AG10803 (cell line): ENCODE results near the gene PCGF5.
"Not testable (repeated sequence)": the region's sequence is repeated elsewhere in the genome, so short reads cannot be mapped to it uniquely, and the experiment has no call there.

ENCODE experiments used
- DNase-seq: peaks from one replicate; pipeline ENCODE4 v3.0.0; 2010; ENCODE audit warnings: low read depth
- H3K4me3 ChIP-seq: 2 replicates; pipeline ENCODE4 v1.5.1; 2011; ENCODE audit warnings: mild to moderate bottlenecking, low read length, control low read depth
- TF ChIP-seq, protein P1 (sequence below): conservative IDR thresholded peaks from 2 replicates; pipeline ENCODE4 v1.5.1; 2011; ENCODE audit warnings: mild to moderate bottlenecking, low read length, control low read depth, inconsistent platforms

PCGF5 gene

DNA sequence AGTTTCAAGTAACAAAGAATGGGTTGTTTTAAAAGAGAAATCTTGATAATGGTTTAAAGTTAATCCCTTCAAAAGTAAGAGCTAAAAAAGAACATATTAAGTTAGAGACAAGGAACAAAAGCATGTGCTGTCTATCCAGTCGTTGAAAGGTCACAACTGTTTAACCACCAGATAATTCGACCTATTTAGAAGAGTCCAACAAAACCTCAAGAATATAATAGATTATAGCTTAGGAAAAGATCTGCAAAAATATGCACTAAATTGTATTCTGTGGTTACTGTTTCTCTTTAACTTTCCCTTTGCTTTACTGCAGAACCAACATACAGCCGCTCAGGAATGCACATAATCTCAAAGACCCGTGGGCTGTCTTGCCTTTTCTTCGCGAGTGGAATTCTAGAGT is 74.9 kb downstream of the PCGF5 start:
- TF ChIP-seq, protein P1, sequence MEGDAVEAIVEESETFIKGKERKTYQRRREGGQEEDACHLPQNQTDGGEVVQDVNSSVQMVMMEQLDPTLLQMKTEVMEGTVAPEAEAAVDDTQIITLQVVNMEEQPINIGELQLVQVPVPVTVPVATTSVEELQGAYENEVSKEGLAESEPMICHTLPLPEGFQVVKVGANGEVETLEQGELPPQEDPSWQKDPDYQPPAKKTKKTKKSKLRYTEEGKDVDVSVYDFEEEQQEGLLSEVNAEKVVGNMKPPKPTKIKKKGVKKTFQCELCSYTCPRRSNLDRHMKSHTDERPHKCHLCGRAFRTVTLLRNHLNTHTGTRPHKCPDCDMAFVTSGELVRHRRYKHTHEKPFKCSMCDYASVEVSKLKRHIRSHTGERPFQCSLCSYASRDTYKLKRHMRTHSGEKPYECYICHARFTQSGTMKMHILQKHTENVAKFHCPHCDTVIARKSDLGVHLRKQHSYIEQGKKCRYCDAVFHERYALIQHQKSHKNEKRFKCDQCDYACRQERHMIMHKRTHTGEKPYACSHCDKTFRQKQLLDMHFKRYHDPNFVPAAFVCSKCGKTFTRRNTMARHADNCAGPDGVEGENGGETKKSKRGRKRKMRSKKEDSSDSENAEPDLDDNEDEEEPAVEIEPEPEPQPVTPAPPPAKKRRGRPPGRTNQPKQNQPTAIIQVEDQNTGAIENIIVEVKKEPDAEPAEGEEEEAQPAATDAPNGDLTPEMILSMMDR, result no peak
- H3K4me3 ChIP-seq, result no peak overlapping the region
- DNase-seq, result no peak

DNA sequence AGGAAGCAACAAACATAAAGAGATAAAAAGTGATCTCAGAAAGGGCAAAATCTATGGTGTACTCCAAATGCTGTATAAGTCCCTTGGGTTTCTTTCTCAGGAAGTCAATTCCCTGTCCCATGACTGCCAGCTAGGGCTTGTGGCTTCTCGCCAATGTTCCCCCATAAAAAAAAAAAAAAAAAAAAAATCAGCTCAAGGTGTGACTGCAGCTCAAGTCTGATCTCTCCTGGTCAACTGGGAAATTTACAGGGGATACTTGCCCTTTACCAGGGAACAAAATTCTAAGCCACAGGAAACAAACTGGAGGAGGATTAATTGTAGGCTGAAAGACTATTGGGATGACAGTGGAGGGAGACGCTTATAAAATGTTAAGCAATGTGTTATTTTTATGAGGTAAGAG is 76.0 kb downstream of the PCGF5 start:
- H3K4me3 ChIP-seq, result no peak overlapping the region
- peak; percentile 16 for DNase-seq
- TF ChIP-seq, protein P1, result no peak; the same call in 1 of the 2 replicates

DNA sequence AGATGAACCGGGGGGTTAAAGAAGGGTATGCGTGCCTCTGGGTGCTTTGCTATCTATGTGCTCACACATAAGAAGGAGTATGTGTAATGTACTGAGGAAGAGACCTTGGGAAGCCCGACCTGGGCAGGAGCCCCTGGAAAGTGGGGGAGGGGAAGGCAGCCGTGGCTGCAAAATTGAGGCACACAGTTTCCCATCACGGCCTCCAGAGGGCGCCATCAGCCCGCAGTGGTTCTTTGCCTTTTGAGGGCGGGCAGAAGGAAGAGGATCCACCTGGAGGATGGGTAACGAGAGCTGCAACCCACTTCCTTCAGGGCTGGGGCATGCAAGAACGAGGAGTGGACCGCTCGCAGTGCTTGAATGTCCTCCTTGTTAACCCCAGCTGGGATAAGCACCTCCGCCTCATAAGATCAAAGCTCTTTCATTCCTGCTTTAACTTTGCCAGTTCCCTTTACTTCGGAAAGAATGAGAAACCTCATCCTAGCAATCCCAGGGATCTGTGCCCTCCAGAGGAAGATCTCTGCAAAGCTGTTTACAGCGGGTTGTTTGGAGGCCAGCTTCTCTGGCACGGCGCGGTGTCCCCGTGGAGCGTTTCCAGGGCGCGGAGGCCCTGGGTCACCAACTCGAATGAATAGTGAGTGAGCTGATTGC is 77.9 kb downstream of the PCGF5 start:
- TF ChIP-seq, protein P1, result peak; percentile 94
- peak overlapping the region; percentile 65 for H3K4me3 ChIP-seq
- peak; percentile 74 for DNase-seq

DNA sequence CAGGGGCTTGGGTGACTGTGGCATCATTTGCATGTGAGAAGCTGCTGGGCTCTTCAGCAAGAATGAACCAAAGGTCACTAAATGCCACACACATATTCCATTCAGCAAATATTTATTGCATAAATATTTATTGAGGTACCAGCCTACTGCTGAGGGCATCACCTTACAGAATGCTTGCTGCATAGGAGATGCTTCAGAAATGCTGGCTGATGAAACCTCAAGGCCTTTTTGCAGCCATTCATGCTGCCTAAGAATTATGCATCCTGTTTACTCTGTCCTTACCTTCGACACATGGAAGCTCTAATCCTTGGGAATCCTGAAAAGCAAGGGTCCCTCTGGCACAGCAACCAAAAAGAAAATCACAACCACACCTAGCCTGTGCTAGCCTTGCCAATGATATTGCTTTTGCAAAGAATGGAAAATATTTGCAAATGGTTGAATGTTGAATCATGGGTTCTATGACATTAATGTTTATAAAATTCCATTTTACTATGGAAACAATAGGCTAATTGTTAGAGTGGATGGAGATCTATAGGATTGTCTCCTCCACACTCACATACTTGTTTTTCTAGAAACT is 79.6 kb downstream of the PCGF5 start:
- TF ChIP-seq, protein P1, result no peak
- H3K4me3 ChIP-seq, result no peak overlapping the region
- no peak for DNase-seq

DNA sequence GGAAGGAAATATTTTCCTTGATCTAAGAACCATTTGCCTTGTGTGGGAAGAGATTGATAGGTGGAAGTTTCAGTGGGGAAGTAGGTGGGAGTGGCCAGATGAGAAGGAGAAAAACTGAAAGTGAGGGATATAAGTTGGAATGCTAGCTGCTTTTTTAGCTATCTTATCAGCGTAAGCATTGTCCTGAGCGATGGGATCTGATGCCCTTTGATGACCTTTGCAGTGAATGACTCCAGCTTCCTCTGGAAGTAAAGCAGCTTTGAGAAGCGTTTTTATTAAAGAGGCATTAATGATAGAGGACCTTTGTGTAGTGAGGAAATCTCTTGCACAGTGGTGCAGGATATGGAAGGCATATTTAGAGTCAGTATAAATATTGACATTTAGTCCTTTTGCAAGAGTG is 82.5 kb downstream of the PCGF5 start:
- DNase-seq, H3K4me3 ChIP-seq: not testable (repeated sequence)

DNA sequence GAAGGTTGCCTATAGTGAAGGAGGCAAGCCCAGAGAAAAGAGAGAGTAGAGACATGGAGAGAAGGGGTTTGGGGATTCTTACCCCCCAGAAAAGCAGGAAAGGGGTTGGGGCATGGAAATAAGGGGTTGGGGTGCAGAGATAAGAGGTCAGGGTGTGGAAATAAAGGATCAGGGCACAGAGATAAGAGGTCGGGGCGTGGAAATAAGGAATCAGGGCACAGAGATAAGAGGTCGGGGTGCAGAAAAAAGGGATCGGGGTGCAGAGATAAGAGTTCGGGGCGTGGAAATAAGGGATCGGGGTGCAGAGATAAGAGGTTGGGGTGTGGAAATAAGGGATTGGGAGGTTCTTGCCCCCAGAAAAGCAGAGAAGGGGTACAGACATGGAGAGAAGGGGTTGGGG is 85.5 kb downstream of the PCGF5 start:
- not testable (repeated sequence) for DNase-seq, H3K4me3 ChIP-seq

DNA sequence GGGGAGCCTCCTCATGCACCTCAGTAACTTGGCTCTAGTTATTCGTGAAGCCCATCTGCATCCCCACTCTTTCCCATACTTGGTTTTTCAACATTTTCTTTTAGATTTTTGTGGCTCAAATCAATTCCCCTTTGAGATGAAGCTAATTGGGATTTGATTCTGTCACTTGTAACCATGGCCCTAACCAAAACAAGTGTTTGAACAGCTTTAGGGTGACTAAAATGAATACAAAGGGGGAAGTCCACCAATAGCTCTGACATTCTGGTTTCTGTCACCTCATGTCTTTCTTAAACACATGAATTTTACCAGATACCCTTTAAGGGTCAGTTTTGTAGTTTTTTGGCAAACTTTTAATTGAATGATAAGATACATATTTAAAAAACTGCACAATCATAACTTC is 87.0 kb downstream of the PCGF5 start:
- TF ChIP-seq, protein P1, result no peak
- H3K4me3 ChIP-seq, result no peak overlapping the region
- no peak for DNase-seq

DNA sequence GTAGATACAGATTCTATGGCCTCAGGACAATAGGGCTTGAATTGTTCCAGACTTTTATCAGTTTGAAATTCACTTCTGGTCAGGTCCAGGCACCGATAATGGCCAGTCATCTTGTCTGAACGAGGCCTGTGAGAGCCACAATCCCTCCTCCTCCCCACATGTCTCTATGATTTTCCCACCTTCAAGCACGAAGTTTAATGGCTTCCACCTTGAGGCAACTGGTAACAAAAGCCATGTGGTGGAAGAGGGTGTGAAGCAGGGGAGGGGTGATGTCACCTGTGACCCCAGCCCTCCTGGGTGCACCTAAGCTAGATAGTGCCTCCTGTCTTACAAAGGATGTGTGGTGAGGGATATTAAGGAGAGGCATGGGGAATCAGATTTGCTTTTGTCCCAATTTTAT is 89.2 kb downstream of the PCGF5 start:
- TF ChIP-seq, protein P1, result no peak

More for the DNA sequence above, 89.2 kb downstream of the PCGF5 start:
- no peak for DNase-seq
- no peak overlapping the region for H3K4me3 ChIP-seq
